ENCODE measurements around the gene TMEM115.

TMEM115 gene, protein sequence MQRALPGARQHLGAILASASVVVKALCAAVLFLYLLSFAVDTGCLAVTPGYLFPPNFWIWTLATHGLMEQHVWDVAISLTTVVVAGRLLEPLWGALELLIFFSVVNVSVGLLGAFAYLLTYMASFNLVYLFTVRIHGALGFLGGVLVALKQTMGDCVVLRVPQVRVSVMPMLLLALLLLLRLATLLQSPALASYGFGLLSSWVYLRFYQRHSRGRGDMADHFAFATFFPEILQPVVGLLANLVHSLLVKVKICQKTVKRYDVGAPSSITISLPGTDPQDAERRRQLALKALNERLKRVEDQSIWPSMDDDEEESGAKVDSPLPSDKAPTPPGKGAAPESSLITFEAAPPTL
- total RNA-seq = 13.1 to 21.3 (median 18.5) reads per million in 4 donors

DNA sequence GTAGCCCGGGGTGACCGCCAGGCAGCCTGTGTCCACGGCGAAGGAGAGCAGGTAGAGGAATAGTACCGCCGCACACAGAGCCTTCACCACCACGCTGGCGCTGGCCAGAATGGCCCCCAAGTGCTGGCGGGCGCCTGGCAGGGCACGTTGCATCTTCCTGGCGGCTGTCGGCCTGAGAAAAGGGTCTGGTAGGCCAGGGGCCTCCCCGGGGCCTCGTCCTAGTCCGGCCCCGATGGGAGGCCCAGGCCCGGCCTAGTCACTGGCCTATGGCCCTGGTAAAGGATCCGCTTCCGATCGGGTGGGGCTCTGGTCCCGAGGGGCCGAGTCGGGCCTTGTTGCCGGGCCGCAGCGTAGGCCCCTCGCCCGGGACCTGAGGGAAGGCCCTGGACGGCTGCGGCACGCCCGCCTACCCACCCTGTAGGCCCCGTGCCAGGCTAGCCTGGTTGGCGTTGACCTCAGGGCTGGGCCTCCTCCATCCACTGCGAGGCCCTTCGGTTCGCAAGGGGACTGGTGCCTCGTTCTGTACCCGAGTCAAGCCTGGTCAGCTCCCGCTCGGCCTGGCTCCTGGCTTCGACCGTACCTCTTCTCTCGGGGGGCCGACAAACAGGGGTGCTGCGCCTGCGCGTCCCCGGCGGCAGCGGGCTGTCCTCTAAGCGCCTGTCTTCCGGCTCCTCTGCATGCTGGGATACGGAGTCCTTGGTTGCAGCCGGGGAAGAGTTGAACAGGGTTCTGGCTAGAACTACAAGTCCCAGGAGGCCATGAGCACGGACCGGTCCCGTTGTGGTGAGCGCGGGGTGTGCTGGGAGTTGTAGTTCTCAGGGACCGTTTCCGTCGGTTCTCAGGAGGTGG lies at the start of gene TMEM115:
Gene TMEM115, minus strand, starts transcription at position 611 of the 849 bp plus-strand sequence. Its CDS starts 458 bp downstream, at position 153.
- peak; percentile 90 to 97 (median 96) for DNase-seq

DNA sequence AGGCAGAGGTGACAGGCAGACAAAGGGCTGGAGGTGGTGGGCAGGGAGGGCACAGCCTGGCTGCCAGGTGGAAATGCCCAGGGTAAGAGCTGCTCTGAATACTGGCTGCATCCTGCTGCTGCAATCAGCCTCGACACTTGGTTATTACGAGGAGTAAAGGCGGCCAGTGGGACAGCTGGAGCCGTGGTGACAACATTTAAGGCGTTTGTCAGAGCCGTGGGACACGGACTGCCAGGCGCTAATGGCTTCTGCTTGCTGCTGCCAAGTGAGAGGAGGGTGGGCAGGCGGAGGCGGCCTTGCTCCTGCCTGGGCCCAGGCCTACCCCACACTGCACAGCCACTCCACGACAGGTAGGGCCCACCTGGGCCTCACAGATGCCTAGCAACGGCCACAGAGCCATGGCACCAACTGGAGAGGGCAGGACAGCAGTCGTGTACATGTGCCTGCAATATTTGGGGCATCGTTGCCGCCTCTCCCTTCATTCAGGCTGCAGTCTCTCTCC lies 49.2 kb upstream of the TMEM115 start:
- no peak for DNase-seq

DNA sequence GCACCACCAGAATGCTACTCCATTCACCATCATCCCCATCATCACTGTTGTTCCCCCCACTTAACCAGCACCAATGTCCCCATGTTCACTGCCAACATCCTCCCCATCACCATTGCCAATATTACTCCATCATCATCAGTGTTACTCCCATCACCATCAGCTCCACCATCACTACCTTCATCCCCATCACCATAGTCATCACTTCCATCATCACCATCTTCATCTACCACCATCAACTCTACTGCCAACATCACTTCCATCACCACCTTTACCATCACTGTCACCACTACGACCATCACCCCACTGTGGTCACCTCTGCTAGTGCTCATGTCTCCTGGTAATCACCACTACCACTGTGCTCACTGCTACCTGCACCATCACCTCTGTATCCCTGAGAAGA lies 47.2 kb upstream of the TMEM115 start:
- DNase-seq = no peak

DNA sequence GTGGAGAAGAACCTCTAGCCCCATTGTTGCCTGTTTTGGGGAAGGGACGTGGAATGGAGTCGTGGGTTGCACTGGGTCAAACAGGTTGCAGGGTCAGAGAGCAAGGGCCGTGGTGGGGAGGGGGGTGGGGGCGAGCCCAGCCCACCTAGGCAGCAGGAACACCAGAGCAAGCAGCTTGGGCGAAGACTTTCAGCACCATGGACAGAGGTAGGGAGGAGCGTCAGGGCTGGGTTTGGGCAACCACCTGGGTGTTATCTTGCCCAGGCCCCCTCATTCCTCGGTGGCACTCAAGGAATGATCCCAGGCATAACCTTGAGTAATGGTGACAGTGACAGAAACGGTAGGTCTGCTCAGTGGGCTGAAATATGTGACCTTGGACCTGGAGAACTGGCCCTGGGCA lies 45.9 kb upstream of the TMEM115 start:
- peak in 1 of 5 donors; percentile 15 for DNase-seq

DNA sequence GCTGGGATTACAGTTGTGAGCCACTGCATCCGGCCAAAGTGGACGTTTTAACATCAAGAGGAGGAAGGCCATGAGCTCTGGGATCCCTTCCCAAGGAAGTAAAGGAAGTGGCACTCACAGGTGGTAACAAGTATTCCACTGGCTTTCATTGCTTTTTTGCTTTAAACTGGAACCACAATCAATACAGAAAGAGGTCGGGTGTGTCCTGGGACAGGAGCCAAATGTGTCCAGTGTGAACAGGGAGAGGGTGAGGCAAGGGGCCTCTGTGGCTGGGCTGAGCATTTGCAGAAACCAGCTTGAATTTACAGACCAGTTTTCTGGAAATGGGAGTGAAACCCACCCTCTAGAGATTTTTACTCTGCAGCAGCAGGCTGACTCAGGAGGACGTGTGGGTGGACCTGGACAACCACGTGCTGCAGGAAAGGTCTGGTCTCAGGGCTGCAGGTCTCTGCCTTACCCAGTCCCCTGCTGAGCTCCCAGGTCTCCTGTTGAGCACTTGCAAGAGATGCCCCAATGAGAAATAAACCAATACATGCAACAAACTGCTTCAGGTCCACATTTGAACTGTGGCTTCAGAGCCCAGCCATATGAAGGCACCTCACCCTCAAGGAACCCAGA lies 42.8 kb upstream of the TMEM115 start:
- no peak for DNase-seq

DNA sequence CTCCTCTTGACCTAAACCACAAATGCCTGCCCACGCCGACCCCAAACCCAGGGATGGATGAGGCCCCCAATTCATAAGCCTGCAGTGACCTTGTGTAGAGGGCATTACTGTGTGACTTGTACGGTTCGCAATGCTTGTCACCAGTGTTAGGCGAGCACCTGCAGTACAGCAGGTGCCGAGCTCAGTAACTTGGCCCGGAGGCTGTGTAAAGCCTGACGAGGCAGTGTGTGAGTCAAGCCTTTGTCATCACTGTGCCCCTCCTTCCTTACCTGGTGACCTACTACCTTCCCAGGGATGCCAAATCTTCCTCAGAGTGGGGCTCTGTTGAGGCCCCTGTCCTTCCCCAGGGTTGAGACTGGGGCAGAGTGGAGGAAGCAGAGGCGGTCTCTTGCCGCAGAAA lies 37.2 kb upstream of the TMEM115 start:
- no peak for DNase-seq

DNA sequence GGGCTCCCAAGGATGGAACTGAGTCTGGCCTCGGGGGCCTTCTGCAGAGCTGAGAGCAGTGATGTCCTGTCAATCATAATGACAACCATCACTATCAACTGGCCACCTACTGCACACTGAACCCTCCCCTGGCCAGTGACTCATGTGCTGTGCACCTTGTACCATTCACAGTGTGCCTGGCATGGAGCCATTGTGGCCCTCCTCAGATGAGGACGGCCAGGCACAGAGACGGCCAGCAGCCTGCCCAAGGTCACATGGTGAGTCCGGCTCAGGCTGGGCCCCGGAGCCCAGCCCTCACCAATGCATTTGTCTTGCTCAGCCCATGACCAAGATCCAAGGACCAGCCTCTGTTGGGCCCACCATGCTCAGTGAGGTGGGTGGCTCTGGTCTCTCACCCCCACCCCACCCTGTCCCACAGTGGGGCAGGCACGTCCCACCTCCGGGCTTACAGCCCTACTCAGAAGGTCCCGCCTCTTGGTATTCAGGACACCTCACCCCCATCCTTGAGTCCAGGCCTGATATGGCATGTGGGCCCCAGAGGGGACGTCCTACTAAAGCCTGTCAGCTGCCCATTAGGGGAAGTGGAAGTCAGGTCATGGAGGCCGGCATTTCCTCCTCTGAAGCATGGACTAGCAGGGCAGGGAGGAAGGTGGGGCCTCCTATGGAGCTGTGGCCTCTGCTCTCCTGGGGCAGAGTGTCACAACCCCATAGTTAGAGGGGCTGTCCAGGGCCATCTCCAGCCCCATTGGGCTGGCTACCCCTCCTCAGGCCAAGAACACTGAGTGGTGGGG lies 35.9 kb upstream of the TMEM115 start:
- no peak for DNase-seq

DNA sequence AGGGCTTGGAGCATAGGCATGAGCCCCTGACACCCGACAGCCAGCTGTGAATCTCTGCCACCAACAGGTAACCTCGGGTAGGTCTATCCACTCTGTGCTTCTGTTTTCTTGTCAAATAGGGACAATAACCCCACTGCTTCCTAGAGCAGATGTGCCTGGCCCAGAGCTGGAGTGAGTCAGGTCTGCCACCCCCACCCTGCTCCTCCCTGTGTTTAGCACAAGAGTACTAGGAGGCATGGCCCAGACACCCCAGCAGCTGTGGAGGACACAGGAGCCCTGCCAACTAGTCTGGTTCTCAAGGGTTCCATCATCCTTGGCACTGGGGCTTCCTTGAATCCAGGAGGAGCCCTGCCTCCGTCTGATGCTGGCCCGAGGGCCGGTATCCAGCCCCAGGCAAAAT lies 33.7 kb upstream of the TMEM115 start:
- DNase-seq = no peak

DNA sequence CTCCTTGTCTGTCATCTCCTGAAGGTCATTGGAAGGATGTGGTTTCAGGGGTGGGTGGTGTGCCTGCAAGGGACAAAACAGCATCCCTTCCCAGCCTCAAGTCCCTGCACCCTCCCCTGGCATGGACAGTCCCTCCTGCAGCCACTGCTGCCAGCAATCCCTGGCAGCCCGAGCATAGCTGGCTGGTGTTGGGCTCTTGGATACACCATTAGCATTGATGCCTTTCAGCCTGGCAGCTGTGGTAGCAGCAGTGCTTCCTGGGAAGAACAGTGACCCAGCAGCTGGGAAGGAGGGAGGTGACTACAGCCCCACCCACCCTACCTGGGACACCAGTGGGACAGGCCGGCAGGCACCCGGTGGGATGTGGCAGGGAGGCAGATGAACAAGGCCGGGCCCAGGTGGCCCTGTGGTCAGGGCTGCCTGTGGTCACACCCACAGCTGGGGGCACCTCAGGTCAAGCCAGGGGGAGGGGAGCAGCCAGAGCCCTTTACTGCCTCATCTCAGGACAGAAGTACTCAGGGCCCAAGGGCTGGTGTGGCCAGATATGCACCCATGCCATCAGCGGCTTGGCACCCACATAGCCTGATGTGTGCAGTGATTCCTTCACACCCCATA lies 32.9 kb upstream of the TMEM115 start:
- no peak for DNase-seq

DNA sequence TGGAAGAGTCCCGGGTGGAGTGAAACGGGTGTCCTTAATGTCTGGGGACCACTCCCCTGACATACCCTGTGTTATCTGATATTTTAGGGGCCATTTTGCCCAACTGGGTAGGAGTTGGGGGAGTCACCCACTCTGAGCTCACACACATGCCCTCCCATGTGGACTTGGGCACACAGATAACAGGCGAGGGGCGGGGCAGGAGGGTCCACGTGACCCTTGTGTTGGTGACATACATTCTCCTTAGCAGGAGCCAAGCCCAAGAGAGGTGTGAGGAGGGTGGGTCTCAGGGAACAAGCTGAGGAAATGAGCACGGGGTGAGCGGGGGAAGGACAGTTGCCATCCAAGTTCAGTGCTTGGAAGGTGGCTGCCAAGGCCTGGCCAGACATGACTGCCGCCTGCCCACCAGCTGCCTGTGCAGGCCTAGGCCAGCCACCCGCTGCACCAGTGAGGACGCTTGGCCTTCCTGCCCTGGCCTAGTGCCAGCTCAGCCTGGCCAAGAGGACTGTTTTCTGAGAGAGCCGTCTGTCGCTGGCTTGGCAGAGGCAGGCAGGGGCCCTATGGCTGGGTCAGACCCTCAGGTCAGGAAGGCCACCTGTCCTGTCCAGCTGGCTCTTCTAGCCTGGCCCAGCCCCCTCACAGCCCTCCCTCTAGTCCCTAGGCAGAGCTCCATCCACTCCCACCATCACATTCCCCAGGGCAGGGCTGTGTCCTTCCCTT lies 31.3 kb upstream of the TMEM115 start:
- DNase-seq = no peak

DNA sequence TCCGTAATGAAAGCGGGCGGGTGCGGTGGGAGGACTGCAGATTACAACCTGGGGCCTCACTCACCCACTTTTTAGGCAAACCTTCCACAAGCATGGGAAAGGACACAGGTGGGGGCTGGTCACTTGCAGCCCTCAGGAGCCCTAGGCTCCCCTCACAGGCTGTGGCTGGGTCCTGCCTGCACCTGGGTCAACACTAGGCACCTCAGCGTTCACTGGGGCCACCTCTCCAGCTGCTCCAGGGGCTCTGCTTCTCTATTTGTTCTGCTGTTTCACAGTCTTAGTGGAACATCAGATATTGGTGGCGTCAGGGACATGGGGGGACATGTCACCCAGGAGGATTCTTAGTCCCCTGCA lies 30.1 kb upstream of the TMEM115 start:
- DNase-seq = no peak

DNA sequence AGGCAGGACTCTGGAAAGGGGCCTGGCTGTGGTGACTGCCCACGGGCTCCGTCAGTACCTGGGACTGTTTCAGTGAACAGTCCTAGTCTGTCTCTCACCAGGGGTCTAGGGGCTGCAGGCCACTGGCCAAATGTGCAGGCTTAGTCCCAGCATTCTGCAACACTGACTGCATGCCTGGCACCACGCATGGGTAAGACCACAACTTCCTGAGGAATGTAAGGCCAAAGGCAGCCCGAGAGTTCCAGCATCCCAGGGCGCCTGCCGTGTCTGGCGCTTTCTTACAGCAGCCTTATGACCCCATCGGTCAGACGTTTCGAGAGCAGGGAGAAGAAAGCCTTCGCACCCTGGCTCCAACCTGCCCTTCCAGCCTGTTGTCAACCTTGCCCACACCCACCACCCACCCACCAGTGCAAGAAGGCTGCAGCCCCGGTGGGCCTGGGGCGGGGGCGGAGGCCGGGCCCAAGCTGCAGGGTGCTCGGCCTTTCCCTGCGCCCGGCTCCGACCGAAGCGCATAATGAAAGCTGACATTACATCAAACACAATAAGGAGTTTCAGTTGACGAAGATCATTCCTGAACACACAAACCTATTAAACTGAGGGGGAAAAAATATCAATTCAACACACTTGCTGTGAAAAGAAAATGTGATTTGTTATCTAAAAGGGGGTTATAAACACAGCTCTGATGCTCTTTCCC lies 29.5 kb upstream of the TMEM115 start:
- DNase-seq = no peak

DNA sequence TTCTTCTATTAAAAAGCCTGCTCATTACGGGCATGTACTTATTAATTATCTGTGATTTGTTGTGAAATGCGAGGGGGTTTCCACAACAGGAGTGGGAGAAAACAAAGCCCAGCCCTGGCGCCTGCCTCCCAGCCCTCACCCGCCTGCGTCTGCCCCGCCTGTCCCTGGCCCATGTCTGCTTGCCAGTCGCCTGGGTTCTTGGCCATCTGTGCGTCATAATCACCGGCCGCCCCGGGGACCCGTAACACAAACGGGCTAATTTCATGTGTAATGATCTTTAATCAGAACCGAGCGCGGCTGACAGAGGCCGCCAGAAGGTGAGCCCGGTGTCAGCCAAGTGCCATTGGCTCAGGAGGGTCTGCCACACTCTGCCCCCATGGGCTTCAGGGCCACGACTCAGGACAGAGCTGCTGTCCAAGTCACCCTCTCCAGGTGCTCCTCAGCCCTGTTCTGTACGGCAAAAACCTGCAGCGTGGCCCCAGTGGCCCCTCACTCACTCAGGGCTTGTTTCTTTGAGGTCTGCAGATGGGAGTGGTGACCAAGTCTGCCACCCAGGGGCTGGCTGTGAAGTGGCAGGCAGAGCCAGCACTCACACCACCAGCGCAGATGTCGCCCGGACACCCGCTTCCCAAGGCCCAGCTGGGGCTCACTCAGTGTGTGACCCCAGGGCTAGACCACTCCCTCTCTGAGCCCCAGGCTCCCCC lies 28.8 kb upstream of the TMEM115 start:
- DNase-seq = no peak

DNA sequence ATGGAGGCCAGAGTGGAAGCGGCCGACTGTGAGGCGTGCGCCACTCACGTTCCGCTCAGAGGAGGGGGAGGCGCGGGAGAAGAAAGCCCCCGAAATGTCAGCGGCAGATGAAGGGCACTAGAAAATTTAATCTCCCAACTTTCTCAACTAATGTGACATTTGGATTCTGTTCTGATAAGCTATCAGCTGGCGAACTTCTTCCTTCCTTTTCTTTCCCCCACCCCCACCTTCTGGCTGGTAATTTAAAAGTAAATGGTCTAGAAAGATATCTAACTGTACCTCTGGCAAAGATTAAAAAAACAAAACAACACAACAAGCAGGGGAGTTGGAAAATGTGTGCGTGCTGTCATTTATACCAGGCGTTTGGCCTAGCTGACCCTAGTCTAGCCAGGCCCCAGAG lies 26.4 kb upstream of the TMEM115 start:
- no peak for DNase-seq

DNA sequence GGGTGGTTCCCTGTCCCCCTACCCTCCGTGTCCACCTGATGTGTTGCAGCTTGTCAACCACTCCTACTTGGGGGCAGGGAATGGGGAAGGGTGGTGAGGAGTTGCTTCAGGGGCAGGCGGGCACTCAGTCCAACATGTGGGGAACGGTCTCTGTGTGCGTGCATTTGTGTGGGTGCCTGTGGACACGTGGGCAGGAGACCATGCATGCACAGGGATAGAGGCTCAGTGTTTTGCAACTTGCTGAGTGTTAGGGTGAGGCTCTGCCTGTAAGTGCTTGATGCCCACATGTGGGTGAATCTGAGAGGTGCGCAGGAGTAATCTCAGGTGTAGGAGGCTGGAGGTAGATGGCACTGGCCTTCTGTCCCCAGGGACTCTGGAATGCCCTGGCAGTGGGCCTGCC lies 24.4 kb upstream of the TMEM115 start:
- no peak for DNase-seq

DNA sequence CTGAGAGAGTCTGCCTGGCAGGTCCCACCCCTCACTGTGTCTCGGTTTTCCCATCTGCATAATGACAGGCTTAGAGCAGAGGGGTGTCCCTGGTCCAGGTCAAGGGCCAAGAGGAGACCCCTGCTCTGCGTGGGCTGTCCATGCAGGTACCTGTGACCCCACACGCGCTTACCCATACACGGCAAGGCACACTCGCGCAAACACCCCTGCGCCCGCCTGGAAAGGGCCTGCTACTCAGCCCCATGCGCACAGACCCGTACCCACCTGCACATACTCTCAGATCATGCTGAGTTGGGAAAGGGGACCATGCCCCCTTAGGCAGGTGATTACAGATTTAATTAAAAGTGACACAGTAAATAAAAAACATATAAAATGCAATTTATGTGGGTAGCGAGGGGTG lies 23.4 kb upstream of the TMEM115 start:
- DNase-seq = no peak

DNA sequence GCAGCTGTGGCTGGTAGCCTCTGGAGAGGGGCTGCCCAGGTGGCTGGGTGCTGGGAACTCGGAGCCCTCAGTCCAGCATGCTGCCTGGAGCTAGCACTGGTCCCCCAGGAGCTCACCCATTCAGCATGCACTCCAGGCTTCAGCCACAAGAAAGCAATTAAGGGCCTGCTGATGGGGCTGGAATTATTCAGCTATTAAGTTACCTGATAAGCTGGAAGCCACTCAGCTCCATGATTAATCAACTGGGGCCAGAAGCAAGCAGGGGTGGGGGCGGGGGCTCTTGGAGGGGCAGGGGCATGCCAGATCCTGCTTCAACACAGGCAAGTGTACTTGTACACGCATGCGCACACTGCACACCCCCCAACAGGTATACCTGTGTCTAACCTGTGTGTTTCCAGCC lies 22.1 kb upstream of the TMEM115 start:
- DNase-seq = no peak

DNA sequence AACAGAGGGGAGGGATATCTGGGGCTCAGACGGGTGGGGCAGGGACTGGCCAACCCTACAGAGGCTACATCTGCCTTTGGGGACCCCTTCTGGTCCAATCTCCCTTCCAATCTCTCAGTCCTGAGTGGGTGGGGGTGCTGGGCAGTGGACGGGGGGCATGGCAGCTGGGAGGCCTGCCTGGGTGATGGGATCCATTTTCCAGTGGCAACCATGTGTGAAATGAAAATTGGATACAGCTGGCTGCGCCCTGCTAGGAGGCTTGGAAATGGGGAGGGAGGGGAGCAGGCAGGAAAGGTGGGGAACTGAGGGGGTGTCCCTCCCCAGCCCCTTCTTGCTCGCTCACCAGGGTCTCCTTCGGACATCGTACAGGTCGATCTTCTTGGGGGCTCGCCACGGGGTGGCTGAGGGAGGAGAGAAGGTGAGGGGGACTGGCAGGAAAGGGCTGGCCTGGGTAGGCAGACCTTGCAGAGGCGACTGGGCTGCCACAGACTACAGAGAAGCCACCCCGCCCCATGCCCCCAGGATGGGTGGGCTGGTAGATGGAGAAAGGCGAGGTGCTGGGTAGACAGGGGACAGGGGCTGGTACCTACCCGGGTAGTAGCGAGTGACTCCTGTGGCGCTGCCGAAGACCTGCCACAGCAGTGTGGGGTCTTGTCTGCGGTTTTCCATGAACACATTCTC lies 21.2 kb upstream of the TMEM115 start:
- DNase-seq = no peak

DNA sequence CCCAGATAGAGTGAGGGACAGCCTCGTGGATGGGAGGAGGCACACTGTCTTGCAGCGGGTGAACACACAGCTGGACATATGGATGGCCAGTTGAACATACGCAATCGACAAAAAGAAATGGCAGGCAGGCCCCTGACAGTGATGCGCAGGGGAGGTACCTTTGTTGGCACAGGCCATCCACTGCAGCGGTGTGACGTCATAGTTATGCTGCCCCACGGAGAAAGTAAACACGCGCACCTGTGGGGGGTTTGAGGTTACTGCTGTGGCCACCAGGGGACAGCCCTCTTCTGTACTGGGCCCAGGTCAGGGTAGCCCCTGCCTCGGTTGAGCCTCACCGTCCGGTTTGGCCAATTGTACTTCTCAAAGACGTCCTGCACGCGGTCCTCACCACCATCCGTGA lies 19.4 kb upstream of the TMEM115 start:
- no peak for DNase-seq

DNA sequence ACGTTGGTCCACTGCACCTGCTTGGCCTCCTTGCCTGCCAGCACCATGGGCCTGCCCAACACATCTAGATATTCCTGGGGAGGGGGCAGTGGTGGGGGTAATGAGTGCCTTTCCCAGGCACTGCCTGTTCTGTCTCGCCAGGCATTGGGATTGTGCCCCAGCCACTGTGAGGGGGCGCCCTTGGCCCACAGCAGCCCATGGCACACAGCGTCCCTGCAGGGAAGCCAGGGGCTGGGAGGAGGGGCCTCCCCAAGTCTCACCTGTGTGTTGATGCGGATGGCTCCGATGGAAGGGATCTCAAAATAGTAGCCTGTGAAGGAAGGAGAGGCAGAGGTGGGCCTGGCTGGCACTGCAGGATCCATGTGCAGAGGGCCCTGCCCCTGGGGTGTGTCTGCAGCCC lies 18.7 kb upstream of the TMEM115 start:
- DNase-seq = no peak
